ENCODE results near the gene NEU3.

DNA sequence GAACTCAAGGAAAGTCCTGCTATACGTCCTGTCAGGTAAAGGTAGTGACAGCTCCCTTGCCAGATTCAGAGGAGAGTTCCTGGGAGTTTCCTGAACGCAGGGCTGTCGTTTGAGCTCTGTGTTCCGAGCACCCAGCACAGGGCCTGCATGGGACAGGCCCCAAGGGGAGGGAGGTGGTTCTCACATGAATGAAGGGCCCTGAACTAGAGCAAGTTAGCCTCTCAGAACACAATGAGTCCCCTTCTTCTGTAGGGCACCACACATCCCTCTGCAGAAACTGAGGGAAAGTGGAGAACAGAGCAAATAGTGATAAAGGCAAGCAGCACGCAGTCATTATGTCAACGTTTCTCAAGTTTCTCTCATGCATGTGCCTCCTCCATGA, 35.3 kb downstream of the NEU3 start:
- TF ChIP-seq, protein P1, sequence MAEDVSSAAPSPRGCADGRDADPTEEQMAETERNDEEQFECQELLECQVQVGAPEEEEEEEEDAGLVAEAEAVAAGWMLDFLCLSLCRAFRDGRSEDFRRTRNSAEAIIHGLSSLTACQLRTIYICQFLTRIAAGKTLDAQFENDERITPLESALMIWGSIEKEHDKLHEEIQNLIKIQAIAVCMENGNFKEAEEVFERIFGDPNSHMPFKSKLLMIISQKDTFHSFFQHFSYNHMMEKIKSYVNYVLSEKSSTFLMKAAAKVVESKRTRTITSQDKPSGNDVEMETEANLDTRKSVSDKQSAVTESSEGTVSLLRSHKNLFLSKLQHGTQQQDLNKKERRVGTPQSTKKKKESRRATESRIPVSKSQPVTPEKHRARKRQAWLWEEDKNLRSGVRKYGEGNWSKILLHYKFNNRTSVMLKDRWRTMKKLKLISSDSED (CRISPR knock-in tag; IDR thresholded peaks at IDR 0.05), result no peak
- TF ChIP-seq MAZ (IDR thresholded peaks at IDR 0.05; ENCODE audit: borderline replicate concordance, low read depth, low read length), result no peak
- TF ChIP-seq MAZ (CRISPR knock-in tag; IDR thresholded peaks at IDR 0.05; ENCODE audit: low read depth), result no peak
- TF ChIP-seq, protein P2, sequence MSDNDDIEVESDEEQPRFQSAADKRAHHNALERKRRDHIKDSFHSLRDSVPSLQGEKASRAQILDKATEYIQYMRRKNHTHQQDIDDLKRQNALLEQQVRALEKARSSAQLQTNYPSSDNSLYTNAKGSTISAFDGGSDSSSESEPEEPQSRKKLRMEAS (IDR thresholded peaks at IDR 0.05), result no peak
- TF ChIP-seq SP1 (IDR thresholded peaks at IDR 0.05), result no peak
- TF ChIP-seq SP1 (CRISPR knock-in tag; IDR thresholded peaks at IDR 0.05), result no peak
- TF ChIP-seq GTF2F1 (IDR thresholded peaks at IDR 0.05; ENCODE audit: low read length), result no peak
- no peak for TF ChIP-seq ZBTB21 (CRISPR knock-in tag; IDR thresholded peaks at IDR 0.05)
- TF ChIP-seq SNRNP70 (IDR thresholded peaks at IDR 0.05; ENCODE audit: low read depth, low read length), result no peak
- TF ChIP-seq MYC (CRISPR knock-in tag; IDR thresholded peaks at IDR 0.05; ENCODE audit: borderline replicate concordance), result no peak
- TF ChIP-seq, protein P3, sequence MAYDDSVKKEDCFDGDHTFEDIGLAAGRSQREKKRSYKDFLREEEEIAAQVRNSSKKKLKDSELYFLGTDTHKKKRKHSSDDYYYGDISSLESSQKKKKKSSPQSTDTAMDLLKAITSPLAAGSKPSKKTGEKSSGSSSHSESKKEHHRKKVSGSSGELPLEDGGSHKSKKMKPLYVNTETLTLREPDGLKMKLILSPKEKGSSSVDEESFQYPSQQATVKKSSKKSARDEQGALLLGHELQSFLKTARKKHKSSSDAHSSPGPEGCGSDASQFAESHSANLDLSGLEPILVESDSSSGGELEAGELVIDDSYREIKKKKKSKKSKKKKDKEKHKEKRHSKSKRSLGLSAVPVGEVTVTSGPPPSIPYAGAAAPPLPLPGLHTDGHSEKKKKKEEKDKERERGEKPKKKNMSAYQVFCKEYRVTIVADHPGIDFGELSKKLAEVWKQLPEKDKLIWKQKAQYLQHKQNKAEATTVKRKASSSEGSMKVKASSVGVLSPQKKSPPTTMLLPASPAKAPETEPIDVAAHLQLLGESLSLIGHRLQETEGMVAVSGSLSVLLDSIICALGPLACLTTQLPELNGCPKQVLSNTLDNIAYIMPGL (CRISPR knock-in tag; IDR thresholded peaks at IDR 0.05; ENCODE audit: borderline replicate concordance in 1 of 2, low read depth in 1 of 2), result no peak
- TF ChIP-seq ZNF549 (CRISPR knock-in tag; IDR thresholded peaks at IDR 0.05), result no peak
